NT2/D1 (cell line): Measurements from ENCODE around the gene ZNF326.

Experiments used
- DNase-seq: peaks from one replicate; pipeline ENCODE4 v3.0.0-alpha.2; 2011; ENCODE audit warnings: low read depth, low spot score
- H3K27me3 ChIP-seq: 2 replicates; pipeline ENCODE4 v1.6.0; 2011; ENCODE audit warnings: mild to moderate bottlenecking; ENCODE audit not compliant: insufficient read length, insufficient read depth
- H3K36me3 ChIP-seq: 2 replicates; pipeline ENCODE4 v1.6.1; 2011; ENCODE audit warnings: mild to moderate bottlenecking, low read length, mixed read lengths; ENCODE audit not compliant: insufficient read depth, insufficient read length
- H3K4me1 ChIP-seq: 2 replicates; pipeline ENCODE4 v1.5.1; 2011; ENCODE audit not compliant: insufficient read depth, insufficient read length
- H3K4me3 ChIP-seq: 2 replicates; pipeline ENCODE4 v1.5.1; 2011; ENCODE audit warnings: low read depth; ENCODE audit not compliant: insufficient read length
- H3K9ac ChIP-seq: 2 replicates; pipeline ENCODE4 v1.6.0; 2011; ENCODE audit warnings: low read depth; ENCODE audit not compliant: insufficient read length
- H3K9me3 ChIP-seq: 2 replicates; pipeline ENCODE4 v1.5.1; 2011; ENCODE audit warnings: mild to moderate bottlenecking, low read length; ENCODE audit not compliant: insufficient read depth
- SUZ12 ChIP-seq: IDR thresholded peaks from 2 replicates; pipeline ENCODE4 v1.6.1; 2011; ENCODE audit not compliant: insufficient read length, insufficient read depth; ENCODE audit errors: extremely low read depth
- YY1 ChIP-seq: IDR thresholded peaks from 2 replicates; pipeline ENCODE4 v1.6.1; 2011; ENCODE audit not compliant: insufficient read length, insufficient read depth
- ZNF274 ChIP-seq: IDR thresholded peaks from 2 replicates; pipeline ENCODE4 v1.6.1; 2011; ENCODE audit warnings: mild to moderate bottlenecking, low read depth, low read length

The ZNF326 gene

DNA sequence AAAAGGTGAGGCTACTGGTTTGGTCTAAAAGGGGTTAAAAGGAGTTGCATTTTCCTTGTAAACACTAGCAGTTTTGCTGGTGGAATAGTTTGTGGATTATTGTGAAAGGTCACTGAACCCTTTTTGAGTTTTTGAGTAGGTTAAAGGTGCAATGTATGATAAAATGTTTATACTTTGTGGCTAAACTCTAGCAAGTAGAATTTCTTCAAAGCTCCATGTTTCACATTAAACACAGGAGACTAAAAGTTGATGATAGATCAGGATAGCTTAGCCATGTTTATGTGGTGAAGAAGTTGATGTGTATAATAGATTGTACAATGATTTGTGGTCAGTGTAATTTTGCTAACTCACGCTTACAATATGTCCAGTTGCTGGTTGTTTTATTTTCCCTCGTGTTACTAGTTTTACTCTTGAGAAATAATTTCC is 13.1 kb downstream of the ZNF326 start:
- no peak for DNase-seq
- no peak for TF ChIP-seq ZNF274
- H3K36me3 ChIP-seq: peaks cover 77% of the 10 kb centered on the region
- H3K9ac ChIP-seq: no peak overlapping the region
- H3K4me1 ChIP-seq: no peaks in the 10 kb centered on the region
- H3K9me3 ChIP-seq: no peaks in the 10 kb centered on the region
- H3K4me3 ChIP-seq: no peak overlapping the region
- no peaks in the 10 kb centered on the region for H3K27me3 ChIP-seq

DNA sequence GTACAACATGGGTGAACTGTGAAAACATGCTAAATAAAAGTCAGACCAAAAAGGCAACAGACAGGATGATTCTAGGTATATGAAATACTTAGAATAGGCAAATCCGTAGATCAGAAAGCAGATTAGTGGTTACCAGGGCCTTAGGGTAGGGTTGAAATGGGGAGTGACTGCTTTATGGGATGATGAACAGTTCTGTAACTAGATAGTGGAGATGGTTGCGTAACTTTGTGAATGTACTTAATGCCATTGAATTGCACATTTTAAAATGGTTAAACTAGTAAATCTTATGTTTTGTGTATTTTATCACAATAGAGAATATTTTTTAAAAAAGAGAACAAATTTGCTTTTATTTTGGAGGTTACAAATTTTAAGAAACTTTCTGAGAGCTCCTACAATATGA is 17.4 kb downstream of the ZNF326 start:
- peaks cover 96% of the 10 kb centered on the region for H3K36me3 ChIP-seq
- no peak for TF ChIP-seq SUZ12
- TF ChIP-seq ZNF274: no peak
- no peak for TF ChIP-seq YY1
- H3K27me3 ChIP-seq: no peaks in the 10 kb centered on the region

DNA sequence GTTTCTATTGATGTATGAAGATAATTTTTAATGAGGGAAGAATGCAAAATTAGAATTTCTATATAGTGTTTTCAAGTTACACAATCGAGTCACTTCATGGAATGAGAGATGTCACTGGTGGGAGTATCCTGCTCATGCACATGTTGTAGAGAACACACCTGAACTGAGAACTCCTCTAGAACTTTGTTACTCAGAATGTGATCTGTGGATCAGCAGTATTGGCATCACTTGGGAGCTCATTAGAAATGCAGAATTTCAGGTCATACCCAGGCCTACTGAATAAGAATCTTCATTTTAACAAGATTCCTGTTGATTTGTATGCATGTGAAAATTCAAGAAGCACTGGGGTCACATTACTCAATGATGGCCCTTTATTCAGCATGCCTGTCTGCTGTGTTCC is 28.8 kb downstream of the ZNF326 start:
- Histone ChIP-seq H3K4me3 (no peak overlapping the region), H3K4me1 (no peaks in the 10 kb centered on the region), H3K9me3 (peaks cover 47% of the 10 kb centered on the region), H3K27me3 (no peaks in the 10 kb centered on the region), H3K9ac (no peak overlapping the region), H3K36me3 (peaks cover 98% of the 10 kb centered on the region)
- no peak for DNase-seq
- TF ChIP-seq ZNF274 (0 out of 2 replicates have a peak, but pooled peaks have one; percentile 62), SUZ12 (no peak), YY1 (no peak)

More for the DNA sequence above, 17.4 kb downstream of the ZNF326 start:
- H3K4me1 ChIP-seq: no peaks in the 10 kb centered on the region
- no peak overlapping the region for H3K4me3 ChIP-seq
- no peaks in the 10 kb centered on the region for H3K9me3 ChIP-seq
- no peak for DNase-seq
- no peak overlapping the region for H3K9ac ChIP-seq

DNA sequence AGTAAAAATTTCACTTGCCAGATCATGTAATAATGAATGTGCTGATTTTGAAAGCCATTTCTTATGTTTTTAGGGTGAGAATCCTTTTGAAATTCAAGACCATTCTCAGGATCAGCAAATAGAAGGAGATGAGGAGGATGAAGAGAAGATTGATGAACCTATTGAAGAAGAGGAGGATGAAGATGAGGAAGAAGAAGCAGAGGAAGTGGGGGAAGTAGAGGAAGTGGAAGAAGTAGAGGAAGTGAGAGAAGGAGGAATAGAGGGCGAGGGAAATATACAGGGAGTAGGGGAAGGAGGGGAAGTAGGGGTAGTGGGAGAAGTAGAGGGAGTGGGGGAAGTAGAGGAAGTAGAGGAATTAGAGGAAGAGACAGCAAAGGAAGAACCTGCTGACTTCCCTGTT is 32.4 kb downstream of the ZNF326 start:
- DNase-seq: no peak
- H3K9me3 ChIP-seq: peaks cover 23% of the 10 kb centered on the region
- no peaks in the 10 kb centered on the region for H3K4me1 ChIP-seq
- no peaks in the 10 kb centered on the region for H3K27me3 ChIP-seq
- no peak overlapping the region for H3K9ac ChIP-seq
- no peak overlapping the region for H3K4me3 ChIP-seq
- peaks cover 87% of the 10 kb centered on the region for H3K36me3 ChIP-seq
- no peak for TF ChIP-seq YY1
- no peak for TF ChIP-seq ZNF274
- TF ChIP-seq SUZ12: no peak

DNA sequence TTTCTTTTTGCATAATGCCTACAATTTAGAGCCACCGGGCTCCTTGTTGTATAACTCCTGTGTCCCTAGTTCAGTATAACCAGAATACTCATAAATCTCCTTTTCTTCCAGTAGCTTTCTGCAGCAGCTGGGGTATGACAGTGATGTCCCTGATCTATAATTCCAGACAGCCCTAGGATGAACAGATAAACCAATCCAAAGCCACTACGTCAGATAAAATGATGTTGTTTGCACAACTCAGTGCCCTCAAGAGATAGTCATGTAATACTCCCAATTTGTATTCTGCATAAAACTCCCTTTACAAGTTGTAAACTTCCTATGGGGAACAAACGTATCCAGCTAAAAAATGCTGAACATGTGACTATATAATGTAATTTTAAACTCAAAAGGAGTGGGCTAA is 44.7 kb downstream of the ZNF326 start:
- no peaks in the 10 kb centered on the region for H3K27me3 ChIP-seq
- no peaks in the 10 kb centered on the region for H3K9me3 ChIP-seq
- H3K36me3 ChIP-seq: no peaks in the 10 kb centered on the region
- no peak overlapping the region for H3K4me3 ChIP-seq
- H3K4me1 ChIP-seq: no peaks in the 10 kb centered on the region
- DNase-seq: no peak
- no peak for TF ChIP-seq SUZ12
- TF ChIP-seq YY1: no peak
- no peak for TF ChIP-seq ZNF274
- H3K9ac ChIP-seq: no peak overlapping the region

DNA sequence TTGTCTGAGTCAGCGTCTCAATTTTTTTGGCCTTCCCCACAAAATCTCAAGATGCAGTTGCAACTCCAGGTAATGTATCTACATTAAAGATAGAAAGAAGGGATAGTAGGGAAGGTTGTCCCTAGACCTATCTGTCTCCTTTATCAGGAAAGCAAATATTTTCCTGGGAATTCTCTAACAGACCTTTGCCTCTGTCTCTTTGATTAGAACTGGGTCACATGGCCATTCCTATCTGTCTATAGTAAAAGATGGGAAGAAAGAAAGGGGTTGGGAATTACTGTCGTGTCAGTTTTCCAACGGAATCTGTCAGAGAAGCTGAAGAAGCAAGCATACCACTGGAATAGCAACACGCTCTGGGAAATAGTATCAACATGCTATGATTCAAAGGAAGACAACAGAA is 48.7 kb downstream of the ZNF326 start:
- H3K9me3 ChIP-seq: no peaks in the 10 kb centered on the region
- DNase-seq: no peak
- no peak overlapping the region for H3K4me3 ChIP-seq
- H3K36me3 ChIP-seq: no peaks in the 10 kb centered on the region
- no peaks in the 10 kb centered on the region for H3K4me1 ChIP-seq
- TF ChIP-seq YY1 (no peak), SUZ12 (no peak), ZNF274 (no peak)
- no peaks in the 10 kb centered on the region for H3K27me3 ChIP-seq
- H3K9ac ChIP-seq: no peak overlapping the region

DNA sequence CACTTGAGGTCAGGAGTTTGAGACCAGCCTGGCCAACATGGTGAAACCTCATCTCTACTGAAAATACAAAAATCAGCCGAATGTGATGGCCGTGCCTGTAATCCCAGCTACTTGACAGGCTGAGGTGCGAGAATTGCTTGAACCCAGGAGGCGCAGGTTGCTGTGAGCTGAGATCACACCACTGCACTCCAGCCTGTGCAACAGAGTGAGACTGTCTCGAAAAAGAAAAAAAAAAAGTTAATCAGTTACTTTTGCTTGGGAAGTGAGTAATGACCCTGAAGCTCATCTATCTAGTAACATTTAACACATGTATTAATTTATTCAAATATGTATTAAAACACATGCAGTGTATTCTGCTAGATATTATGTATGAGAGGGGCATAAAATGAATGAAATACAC is 49.4 kb downstream of the ZNF326 start:
- Histone ChIP-seq H3K36me3 (no peaks in the 10 kb centered on the region), H3K9ac (no peak overlapping the region), H3K4me3 (no peak overlapping the region), H3K27me3 (no peaks in the 10 kb centered on the region), H3K9me3 (no peaks in the 10 kb centered on the region), H3K4me1 (no peaks in the 10 kb centered on the region)
- no peak for DNase-seq
- TF ChIP-seq YY1 (no peak), SUZ12 (no peak), ZNF274 (no peak)

DNA sequence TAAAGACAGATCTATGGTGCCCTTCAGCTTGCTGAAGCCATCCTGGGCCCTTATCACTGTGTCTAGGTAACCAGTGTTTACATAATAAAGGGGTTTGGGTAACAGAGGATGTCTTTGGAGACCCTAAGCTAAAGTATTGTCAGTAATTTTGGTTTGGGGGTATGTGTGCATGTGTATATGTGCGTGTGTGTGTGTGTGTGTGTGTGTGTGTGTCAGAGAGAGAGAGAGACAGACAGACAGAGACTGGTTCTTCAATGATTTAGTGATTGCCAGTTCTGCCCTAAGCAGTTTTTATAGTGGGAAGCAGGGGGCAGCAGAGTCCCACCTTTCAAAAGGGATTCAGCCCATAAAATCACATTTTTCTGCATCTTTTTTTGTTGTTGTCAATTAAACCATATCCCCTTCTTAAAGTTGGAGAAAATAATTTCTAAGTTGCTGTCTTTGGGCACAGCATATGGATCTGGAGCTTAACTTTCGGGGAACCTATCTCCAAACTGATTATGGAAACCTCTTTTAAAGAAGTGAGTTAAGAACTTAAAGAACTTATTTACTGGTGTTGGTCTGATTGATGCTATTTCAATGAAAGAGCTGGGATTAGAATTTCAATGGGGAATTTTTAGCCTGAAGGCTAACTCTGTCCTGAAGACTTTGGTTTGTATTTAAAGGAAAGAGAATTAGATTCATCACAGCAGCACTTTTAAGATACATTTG is 51.1 kb downstream of the ZNF326 start:
- Histone ChIP-seq H3K4me1 (no peaks in the 10 kb centered on the region), H3K27me3 (no peaks in the 10 kb centered on the region), H3K9me3 (no peaks in the 10 kb centered on the region), H3K9ac (peak overlapping the region; percentile 25), H3K36me3 (no peaks in the 10 kb centered on the region), H3K4me3 (no peak overlapping the region)
- no peak for TF ChIP-seq SUZ12
- no peak for TF ChIP-seq YY1
- no peak for TF ChIP-seq ZNF274
- peak; percentile 23 for DNase-seq
